Dermis microvascular lymphatic vessel endothelial cell (primary cell): ENCODE results near the gene THOC2. TPM values are rescaled to one million over a fixed set of nuclear protein-coding genes. Genes with fewer than 3 reads are reported as not detected.
"Not testable (repeated sequence)": the region's sequence is repeated elsewhere in the genome, so short reads cannot be mapped to it uniquely, and the experiment has no call there.

Source experiments
- DNase-seq, 2 donors: peaks; one replicate each; pipeline versions ENCODE4 v3.0.0 to v3.0.0-alpha.2; 2010; ENCODE audit warnings: low read depth in 2 of 2
- total RNA-seq: library from RNA; depleted of rRNA; stranded (reverse); fragments of >200 nt; gene quantifications from 2 replicates; pipeline ENCODE4 v1.2.1, GENCODE V29; 2014

The THOC2 gene
- total RNA-seq, 1 donor from 2014 or later = 38.8 TPM

DNA sequence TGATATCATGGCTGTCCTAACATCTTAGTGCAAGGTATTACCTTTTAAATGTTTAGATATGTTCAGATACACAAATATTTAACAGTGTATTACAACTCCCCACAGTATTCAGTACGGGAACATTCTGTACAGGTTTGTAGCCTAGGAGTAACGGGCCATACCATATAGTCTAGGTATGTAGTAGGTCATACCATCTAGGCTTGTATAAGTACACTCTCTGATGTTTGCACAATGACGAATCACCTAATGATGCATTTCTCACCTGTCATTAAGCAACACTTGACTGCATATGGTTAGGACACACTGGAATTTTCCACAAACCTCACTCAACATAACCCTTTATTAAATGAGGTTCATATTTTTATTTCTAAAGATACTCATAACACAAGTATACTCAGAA lies 67.7 kb downstream of the THOC2 start:
- DNase-seq = no peak

DNA sequence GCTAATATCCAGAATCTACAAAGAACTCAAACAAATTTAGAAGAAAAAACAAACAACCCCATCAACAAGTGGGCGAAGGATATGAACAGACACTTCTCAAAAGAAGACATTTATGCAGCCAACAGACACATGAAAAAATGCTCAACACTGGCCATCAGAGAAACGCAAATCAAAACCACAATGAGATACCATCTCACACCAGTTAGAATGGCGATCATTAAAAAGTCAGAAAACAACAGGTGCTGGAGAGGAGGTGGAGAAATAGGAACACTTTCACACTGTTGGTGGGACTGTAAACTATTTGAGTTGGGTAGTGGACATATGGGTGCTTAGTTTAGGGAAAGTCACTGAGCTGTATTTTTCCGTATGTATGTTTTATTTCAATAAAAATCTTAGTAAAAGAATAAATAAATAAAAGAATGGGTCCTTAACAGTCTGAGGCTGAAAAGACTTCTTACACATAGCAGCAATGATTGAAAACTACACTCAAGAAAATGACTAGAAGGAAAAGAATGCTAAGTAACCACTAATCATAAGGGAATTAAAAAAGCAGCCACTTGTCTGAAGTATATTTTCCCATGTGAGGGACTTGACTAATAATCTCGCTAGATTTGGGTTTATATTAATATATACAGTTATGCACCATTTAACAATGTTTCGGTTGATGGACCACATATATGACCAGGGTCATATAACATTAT lies 68.2 kb downstream of the THOC2 start:
- DNase-seq = not testable (repeated sequence)

DNA sequence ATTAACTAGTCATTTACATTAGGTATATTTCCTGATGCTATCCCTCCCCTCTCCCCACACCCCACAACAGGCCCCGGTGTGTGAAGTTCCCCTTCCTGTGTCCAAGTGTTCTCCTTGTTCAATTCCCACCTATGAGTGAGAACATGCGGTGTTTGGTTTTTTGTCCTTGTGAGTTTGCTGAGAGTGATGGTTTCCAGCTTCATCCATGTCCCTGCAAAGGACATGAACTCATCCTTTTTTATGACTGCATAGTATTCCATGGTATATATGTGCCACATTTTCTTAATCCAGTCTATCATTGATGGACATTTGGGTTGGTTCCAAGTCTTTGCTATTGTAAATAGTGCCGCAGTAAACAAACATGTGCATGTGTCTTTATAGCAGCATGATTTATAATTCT lies 69.1 kb downstream of the THOC2 start:
- DNase-seq = not testable (repeated sequence)

DNA sequence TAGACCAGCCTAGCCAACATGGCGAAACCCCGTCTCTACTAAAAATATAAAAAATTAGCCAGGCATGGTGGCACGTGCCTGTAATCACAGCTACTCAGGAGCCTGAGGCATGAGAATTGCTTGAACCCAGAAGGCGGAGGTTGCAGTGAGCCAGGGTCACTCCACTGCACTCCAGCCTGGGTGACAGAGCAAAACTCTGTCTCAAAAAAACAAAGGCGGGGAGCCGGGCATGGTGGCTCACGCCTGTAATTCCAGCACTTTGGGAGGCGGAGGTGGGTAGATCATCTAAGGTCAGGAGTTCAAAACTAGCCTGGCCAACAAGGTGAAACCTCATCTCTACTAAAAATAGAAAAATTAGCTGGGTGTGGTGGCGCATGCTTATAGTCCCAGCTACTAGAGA lies 76.3 kb downstream of the THOC2 start:
- not testable (repeated sequence) for DNase-seq

DNA sequence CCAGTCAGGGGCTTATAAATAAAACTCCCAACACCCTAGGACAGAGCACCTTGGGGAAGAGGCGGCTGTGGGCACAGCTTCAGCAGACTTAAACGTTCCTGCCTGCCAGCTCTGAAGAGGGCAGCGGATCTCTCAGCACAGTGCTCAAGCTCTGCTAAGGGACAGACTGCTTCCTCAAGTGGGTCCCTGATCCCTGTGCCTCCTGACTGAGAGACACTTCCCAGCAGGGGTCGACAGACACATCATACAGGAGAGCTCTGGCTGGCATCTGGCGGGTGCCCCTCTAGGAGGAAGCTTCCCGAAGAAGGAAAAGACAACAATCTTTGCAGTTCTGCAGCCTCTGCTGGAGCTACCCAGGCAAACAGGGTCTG lies 84.1 kb downstream of the THOC2 start:
- not testable (repeated sequence) for DNase-seq

DNA sequence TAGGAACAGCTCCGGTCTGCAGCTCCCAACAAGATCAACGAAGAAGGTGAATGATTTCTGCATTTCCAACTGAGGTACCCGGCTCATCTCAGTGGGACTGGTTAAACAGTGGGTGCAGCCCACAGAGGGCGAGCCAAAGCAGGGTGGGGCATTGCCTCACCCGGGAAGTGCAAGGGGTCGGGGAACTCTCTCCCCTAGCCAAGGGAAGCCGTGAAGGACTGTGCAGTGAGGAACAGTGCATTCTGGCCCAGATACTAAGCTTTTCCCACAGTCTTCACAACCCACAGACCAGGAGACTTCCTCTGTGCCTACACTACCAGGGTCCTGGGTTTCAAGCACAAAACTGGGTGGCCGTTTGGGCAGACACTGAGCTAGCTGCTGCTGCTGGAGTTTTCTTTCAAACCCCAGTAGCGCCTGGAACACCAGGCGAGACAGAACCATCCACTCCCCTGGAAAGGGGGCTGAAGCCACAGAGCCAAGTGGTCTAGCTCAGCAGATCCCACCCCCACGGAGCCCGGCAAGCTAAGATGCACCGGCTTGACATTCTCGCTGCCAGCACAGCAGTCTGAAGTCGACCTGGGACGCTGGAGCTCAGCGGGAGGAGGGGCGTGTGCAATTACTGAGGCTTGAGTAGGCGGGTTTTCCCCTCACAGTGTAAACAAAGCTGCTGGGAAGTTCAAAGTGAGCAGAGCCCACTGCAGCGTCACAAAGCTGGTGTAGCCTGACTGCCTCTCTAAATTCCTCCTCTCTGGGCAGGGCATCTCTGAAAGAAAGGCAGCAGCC lies 84.6 kb downstream of the THOC2 start:
- no peak for DNase-seq

DNA sequence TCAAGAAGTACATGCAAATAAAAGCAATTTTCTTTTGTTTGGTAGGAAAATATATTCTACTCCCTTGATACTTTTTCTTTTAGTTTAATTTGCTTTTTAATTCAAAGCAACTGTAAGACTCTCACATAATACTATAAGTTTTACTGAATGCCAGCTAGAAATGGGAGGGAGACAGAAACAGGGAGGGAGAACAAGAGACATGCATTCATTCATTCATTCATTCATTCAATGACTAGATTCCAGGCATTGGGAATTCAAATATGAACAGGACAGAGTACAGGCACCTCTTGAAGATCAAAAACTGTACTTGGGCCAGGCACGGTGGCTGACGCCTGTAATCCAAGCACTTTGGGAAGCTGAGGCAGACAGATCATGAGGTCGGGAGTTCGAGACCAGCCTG lies 85.6 kb downstream of the THOC2 start:
- DNase-seq = no peak

DNA sequence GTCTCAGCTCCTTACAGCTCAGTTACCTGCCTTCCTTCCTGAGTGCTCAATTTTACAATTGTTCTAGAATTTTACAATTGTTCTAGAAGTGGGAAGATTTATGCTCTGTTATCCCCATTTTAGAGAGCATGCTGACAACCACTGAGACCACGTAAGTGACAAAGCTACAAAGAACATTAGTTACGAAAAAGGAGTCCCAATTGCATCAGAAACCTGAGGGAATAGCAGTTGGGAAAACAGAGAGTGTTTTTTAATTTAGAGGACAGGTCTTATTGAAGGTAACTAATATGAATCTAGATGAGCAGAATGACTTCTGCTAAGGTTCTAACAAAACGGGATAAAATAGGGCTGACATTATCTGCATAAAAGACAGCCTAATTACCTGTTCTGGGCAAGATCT lies 103.3 kb downstream of the THOC2 start:
- DNase-seq = no peak

DNA sequence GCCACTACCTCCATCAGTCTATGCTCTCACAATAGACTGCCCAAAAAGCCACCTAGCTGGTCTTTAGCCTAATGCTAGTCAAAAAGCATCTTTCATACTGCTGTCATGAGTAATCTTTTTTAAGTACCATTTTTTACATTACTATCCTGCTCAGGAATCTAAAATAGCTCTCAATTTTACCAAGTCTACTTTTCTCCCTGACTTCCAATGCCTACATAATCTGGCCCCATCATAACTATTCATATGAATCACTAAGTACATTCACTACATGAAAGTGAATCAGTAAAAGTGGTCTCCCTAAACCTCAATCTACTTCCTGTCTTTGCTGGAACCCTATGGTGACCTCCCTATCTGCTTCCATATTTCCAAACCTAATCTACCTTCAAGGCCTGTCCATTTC lies 105.9 kb downstream of the THOC2 start:
- no peak for DNase-seq

DNA sequence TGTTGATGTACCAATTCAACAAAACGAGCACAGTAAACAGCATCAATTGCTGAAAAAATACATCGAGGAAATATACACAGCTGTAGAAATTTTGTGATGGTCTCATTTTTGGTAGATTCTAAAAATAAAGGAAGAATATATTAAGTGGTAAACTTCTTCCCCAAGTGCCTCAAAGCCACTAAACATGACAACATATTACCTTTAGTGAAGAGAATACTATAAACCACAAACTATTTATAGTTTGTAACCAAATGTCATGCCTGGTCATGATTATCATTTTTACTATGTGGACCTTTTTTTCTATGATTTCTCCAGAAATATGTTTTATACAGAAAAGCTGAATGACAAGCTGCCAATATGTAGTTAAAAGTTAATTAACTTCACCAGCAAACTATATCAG lies 106.9 kb downstream of the THOC2 start:
- DNase-seq = no peak

DNA sequence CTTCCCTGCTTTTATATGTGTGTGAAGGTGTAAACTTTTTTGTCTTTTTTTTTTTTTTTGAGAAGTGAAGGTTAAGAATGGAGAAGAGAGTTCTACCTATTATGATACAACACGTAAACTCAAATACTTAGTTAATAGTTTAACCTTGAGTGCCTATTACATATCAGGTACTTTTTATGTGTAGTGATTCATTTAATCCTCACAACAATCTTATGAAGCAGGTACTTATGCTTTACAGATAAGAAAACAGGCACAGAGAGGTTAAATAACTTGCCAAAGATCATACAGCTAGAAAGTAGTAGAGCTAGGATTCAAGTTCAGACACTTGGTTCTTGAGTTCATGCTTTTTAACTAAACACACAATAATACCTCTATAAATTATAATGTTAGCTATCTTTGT lies 107.4 kb downstream of the THOC2 start:
- DNase-seq = no peak

DNA sequence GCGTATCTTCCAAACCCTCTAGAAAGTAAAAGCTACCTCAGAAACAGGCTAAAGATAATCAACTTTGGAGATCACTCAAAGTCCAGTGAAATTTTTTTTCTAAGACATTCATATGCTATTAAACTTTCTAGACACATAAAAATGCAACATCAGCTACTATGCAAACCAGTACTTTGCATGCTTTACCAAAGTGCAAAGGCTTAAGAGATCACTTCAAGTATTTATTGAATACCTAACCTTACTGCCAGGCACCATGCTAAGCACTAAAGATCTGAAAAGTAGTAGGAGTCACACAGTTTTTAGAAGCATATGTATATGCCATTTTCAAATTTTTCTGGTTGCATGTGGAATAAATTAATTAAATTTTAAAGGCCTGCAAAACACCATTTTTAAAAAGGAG lies 115.8 kb downstream of the THOC2 start:
- DNase-seq = no peak

DNA sequence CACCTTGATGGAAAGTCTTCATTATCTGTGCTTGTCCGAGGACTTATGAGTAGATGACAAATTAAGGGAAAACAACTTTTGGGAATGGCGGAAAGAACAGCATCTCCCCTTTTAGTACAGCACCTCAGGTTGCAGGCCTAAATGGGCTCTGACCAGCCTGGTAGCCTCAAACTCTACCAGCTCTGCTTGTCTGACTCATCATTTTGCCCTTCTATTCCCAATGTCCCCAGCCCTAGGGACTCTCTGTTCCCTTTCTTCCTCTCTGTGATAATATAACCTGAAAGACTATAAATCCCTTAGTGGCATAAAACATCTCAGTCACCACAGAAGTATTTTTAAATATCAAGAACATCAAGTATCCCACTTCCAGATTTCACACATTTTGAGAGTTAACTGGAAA lies 121.9 kb downstream of the THOC2 start:
- DNase-seq = no peak

DNA sequence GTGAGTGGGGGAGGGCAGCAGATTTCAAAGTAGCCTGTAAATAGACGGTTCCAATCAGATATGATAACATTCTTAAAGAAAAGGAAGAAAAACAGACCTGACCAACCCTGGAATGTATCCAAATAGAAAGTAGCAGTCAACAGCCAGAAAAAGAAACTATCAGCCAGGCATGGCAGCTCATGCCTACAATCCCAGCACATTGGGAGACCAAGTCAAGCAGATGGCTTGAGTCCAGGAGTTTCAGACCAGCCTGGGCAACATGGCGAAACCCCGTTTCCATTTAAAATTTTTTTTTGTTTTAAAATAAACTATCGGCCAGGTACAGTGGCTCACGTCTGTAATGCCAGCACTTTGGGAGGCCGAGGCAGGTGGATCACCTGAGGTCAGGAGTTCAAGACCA lies 125.0 kb downstream of the THOC2 start:
- peak in 1 of 2 donors; percentile 12 for DNase-seq

DNA sequence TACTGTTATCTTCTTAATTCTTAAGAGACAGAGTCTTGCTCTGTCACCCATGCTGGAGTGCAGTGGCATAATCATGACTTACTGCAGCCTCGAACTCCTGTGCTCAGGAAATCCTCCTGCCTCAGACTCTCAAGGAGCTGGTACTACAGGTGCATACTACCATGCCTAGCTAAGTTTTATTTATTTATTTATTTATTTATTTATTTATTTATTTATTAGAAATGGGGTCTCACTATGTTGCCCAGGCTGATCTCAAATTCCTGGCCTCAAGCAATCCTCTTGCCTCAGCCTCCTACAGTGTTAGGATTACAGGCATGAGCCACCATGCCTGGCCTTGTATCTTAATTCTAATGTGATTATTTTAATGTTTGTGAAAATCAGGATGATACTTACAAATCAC lies 125.6 kb downstream of the THOC2 start:
- DNase-seq = no peak

DNA sequence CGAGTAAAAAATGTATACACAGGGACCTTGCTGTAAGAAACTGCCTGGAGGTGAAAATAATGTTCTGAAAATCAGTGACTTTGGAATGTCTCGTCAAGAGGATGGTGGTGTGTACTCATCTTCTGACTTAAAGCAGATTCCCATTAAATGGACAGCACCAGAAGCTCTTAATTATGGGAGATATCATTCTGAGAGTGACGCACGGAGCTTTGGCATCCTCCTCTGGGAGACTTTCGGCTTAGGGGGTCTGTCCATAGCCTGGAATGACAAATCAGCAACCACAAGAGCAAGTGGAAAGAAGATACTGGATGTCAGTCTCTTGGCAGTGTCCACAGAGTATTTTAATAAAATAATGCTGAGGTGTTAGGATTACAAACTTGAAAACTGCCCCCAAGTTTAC lies 129.4 kb downstream of the THOC2 start:
- no peak for DNase-seq

DNA sequence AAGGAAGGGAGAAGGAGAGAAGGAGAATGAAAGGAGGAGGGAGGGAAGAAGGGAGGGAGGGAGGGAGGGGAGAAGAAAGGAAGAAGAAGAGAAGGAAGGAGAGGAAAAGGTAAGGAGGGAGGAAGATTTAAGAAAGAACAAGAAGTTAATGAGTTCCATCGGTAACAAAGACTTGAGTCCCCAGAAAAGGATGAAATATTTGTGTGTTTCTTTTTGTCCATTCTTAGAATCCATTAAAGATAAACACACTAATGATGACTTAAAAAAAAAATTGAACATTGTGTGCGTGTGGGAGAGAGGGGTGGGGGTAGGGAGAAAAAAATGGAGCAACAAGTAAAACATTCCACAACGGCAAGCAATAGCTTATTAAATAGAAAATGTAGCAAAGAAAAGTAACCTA lies 131.4 kb downstream of the THOC2 start:
- no peak for DNase-seq

DNA sequence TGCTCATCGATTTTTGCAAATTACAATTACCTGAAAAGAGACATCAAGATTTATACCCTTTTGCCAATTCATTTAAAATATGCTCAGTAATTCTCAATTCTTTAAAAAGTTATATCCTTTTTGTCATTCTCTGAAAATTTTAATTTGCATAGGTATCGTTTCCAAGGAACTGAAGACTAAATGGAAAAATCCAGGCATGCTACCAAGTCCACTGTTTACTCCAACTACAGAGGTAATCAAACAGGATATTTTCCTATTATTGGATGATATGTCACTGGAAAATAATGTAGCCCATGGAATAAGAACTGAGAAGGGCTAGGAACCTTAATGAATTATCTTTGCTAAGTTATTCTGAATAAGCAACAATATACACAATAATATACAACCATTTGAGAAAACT lies 132.7 kb downstream of the THOC2 start:
- no peak for DNase-seq

DNA sequence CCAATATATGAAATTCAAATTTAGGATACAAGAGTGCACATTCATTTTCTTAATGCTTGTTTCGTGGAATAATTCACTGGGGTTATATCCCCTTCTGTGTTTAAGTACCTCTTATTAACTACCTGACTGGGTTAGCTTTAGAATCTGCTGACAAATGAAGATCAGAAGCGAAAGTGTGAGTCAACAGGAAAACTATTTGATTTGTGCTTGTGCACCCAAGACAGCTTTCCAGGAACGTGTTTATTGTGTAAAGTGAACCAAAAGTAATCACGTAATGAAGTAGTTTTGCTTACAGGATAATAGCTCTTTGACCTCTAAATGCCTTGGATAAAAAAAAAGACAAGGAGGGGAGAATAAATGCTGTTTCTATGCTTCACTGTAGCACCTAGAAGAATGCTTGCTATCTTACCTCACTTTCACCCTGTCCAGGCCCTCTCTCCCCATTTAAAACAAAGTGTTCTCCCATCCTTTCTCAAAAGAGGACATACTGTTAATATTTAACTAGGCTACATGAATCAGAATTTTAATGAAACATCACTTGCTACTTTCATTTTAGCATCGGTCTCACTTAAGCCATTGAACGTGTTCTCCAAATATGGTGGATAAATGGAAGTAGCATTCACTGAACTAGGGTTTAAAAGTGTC lies 141.9 kb downstream of the THOC2 start:
- DNase-seq = peak in 1 of 2 donors; percentile 38

DNA sequence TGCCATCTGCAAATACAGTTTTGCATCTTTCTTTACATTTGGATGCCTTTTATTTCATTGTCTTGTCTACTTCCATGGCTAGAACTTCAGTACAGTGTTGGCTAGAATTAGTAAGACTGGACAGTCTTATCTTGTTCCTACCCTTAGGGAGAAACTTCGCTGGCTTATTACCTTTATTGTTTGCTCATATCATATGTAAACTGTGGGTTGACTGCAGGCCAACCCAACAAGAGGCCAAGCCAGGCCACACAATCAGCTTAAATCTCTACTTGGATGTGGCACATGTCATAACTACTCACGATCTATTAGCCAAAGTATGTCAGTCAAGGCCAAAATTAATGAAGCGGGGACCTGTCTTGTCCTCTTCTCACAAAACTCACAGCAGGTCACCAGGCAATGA lies 144.1 kb downstream of the THOC2 start:
- DNase-seq = no peak

DNA sequence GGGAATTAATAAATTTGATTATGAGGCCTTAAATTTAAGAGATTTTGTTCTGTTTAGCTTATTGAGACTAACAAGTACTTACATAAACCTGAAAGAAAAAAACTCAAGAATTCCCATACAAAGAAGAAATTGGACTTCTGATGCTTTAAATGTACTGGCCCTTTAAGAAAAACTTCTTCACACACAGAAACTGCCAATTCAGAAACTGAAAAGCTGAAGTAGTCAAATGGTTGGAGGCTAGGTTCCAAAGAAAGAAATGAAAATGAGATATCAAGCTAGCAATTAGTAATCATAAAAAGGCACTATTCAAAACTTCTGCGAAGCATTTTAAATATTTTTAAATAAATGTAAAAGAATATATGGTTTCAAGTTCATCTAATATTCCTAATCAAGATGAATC lies 151.3 kb downstream of the THOC2 start:
- DNase-seq = no peak

DNA sequence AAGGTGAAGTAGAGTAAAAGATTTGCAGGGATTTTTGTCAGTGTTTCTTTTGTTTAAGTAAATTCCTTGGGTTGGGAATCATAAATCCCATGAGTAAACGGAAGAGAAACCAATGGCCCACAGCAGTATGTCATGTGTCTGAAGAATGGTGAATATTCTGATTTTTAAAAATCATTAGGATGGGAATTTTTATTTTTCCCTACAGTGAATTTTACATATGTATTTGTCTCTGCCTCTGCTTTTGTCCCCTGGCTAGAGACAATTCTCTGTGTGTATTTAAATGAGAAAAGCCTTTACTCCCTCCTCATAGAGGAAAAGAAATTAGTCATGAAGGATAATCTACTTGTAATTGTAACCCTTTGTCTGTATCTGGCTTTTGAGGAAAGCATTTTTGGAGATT lies 152.1 kb downstream of the THOC2 start:
- DNase-seq = no peak

DNA sequence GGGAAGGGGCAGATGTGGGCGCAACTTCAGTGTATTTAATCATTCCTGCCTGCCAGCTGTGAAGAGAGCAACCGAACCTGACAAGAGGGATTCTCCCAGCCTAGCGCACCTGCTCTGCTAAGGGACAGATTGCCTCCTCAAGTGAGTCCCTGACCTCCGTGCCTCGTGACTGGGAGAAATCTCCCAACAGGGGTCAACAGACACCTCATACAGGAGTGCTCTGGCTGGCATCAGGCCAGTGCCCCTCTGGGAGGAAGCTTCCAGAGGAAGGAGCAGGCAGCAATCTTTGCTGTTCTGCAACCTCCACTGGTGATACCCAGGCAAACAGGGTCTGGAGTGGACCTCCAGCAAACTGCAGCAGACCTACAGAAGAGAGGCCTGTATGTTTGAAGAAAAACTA lies 158.8 kb downstream of the THOC2 start:
- not testable (repeated sequence) for DNase-seq
